Esophagus muscularis mucosa (tissue), 3 donors: ENCODE results near the gene ANKRD28.

Experiments used
- CTCF ChIP-seq, 3 experiments: fragments of 200-600 bp in 2 of 3; fragments of 450-650 bp in 1 of 3; sonication (generic) in 2 of 3; IDR thresholded peaks; one replicate each; pipeline ENCODE4 v1.5.1; 2017 to 2019; ENCODE audit warnings: antibody characterized with exemption in 3 of 3, mild to moderate bottlenecking in 2 of 3, moderate library complexity in 1 of 3
- POLR2A ChIP-seq: fragments of 450-650 bp; IDR thresholded peaks from one replicate; pipeline ENCODE4 v1.6.1; 2017; ENCODE audit warnings: antibody characterized with exemption, moderate library complexity, mild to moderate bottlenecking, low read depth
- POLR2AphosphoS5 ChIP-seq, 2 donors: sonication (generic); formaldehyde crosslinking; IDR thresholded peaks; one replicate each; pipeline ENCODE4 v1.6.1; 2017; ENCODE audit warnings: antibody characterized with exemption in 2 of 2

GRCh38 chr3:15649341-15649740, 148.4 kb downstream of the ANKRD28 start:
- TF ChIP-seq POLR2A, result no peak
- TF ChIP-seq POLR2AphosphoS5 (IDR thresholded peaks at IDR 0.05), result no peak
- no peak for TF ChIP-seq CTCF (IDR thresholded peaks at IDR 0.05)
